Epithelial cell of prostate (primary cell): Measurements from ENCODE around the gene INF2.
"Not testable (repeated sequence)": the region's sequence is repeated elsewhere in the genome, so short reads cannot be mapped to it uniquely, and the experiment has no call there.

Experiments
- DNase-seq: peaks from one replicate; pipeline ENCODE4 v3.0.0-alpha.2; 2011; ENCODE audit warnings: low read depth, low spot score
- H3K27ac ChIP-seq: fragments of 450-650 bp; 2 replicates; pipeline ENCODE4 v1.5.1; 2017; ENCODE audit warnings: mild to moderate bottlenecking

INF2 gene

GRCh38 chr14:104656014-104656714 is 33.3 kb upstream of the INF2 start:
- DNase-seq = no peak

GRCh38 chr14:104657101-104657524 is 32.3 kb upstream of the INF2 start:
- H3K27ac ChIP-seq = no peak overlapping the region
- no peak for DNase-seq

More at GRCh38 chr14:104656014-104656714, 33.3 kb upstream of the INF2 start:
- no peak overlapping the region for H3K27ac ChIP-seq

DNA sequence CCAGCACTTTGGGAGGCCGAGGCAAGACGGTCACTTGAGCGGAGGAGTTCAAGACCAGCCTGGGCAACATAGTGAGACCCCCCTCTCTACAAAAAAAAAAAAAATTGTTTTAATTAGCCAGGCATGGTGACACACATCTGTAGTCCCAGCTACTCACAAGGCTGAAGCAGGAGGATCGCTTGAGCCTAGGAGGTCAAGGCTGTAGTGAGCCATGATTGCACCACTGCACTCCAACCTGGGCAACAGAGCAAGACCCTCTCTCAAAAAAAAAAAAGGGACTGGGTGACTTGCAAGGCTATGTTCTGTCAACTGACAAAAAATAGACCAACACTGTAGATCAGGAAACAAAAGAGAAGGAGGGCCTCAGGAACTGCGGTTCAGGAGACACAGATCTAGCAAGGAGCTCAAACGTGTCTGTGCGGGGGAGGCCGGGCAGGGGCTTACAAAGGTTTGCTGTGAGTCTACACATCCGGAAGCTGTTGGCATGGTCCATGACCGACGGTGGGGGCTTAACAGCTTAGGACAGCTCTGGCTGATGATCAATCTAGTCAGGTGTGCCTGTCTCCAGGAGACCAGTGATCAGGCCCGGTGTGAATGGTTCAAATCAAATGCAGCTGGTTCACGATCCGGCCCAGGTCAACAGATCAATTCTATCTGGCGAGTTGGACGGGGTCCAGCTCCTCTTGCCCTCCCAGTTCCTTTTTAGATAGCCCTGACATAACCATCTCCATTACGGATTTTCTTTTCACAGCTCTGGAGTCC is 31.7 kb upstream of the INF2 start:
- H3K27ac ChIP-seq = no peak overlapping the region
- no peak for DNase-seq

DNA sequence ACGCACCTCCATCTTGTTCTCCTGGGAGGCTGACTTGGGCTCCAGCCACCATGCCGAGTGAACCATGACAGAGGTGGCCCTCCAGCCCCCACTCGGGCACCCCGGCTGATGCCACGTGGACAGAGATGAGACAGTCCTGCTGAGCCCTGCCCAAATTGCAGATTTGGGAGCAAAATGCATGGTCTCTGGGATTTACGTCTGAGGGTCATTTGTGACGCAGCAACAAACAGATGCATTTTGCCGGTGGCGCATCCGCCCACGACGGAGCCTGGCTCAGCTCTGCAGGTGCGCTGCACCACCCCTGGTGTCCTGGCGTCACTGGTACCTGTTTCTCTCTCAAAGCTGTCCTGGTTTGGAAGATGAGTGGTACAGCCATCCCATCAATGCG is 31.1 kb upstream of the INF2 start:
- no peak overlapping the region for H3K27ac ChIP-seq
- DNase-seq = no peak

DNA sequence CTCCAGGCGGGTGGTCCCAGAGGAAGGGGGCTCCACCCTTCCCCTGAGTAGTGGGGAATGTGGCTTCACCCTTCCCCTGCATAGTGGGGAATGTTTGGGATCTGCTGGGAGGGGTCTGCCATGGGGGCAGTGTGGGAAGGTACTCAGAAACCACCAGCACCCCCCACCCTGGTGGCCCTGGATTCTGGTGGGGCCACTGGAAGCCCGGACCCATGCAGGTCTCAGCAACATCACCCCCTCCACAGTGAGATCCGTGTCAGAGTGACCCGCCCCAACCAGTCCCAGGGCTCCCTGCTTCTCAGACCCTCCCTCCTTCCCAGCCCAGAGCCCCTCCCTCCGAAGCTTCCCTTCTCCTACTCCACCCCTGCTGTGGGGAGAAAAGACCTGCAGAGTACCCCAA is 30.3 kb upstream of the INF2 start:
- no peak overlapping the region for H3K27ac ChIP-seq
- DNase-seq = no peak

DNA sequence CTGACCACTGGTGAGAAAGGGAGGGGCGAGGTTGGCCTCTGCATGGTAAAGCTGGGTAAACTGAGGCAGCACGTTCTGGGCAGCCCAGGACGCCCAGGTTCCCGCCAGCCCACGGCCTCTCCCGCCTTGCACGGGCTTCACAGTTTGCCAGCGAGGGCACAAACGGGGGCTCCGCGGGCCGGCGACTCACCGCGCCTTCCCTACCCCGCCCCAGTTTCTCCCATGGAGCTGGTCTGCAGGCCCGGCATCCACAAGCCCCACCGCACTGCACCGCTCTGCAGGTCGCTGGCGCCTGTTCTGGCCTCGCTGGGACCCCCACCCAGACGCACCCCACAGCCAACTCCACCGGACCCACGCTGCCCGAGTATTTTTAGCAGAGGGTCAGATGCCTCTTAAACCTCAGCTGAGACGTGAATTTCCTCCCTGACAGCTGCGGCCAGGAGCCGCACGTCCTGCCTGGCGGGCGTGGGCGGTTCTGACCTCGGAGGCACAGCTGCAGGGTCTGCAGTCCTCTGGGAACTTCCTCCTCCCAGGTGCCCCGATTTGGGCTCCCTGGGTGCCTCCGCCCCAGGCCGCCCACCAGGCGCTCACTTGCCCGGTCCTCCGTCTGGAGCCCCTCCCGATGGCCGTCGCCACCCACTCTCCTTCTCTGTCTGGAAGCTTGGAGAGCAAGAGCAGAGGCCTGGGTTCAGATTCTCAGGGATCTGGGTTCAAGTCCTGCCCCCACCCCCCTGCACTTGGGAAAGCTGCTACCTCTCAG is 29.5 kb upstream of the INF2 start:
- H3K27ac ChIP-seq = no peak overlapping the region
- no peak for DNase-seq

- H3K27ac ChIP-seq = no peak overlapping the region
Observed at GRCh38 chr14:104660597-104660996, 28.8 kb upstream of the INF2 start.

GRCh38 chr14:104661086-104661485 is 28.3 kb upstream of the INF2 start:
- H3K27ac ChIP-seq = no peak overlapping the region
- no peak for DNase-seq

More at GRCh38 chr14:104660597-104660996, 28.8 kb upstream of the INF2 start:
- DNase-seq = no peak

DNA sequence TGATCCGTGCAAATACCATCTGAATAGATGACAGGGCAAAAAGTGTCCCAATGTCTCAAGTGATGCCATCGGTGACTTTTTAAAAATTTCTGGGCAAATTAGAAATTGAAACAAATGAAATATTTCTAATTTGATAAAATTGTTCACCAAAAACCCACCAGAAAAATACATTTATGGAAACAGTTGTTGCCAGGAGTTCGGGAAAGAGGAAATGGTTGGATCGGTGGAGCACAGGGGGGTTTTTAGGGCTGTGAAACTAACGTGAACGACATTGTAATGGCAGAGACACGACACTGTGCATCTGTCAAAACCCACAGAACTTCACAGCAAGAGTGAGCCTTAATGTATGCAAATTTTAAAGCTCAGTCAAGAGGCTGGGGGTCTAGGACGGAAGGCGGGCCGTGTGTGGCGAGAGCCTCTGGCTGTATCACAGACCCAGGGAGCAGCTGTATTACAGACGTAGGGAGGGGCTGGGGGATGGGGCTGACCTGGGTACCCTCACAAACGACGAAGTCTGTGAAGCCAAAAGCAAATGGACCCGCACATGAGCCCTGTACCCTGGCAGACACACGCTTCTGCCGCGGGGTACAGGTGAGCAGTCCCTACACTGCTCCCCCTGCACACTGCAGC is 27.8 kb upstream of the INF2 start:
- not testable (repeated sequence) for H3K27ac ChIP-seq, DNase-seq

DNA sequence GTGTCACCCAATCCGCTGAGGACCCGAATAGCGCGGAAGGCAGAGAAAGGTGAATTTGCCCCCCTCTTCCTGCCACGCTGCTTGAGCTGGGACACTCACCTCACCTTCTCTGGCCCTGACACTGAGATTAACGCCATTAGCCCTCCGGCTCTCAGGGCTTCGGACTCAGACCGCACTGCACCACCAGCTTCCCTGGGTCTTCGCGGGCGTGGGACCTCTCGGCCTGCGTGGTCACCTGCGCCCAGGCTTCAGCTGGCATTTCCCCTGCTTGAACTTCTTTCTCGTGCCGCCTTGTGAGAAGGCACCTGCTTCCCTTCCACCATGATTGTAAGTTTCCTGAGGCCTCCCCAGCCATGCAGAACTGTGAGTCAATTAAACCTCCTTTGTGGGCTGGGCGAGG is 26.9 kb upstream of the INF2 start:
- not testable (repeated sequence) for H3K27ac ChIP-seq, DNase-seq

GRCh38 chr14:104664107-104664506 is 25.3 kb upstream of the INF2 start:
- no peak for DNase-seq
- H3K27ac ChIP-seq = no peak overlapping the region

DNA sequence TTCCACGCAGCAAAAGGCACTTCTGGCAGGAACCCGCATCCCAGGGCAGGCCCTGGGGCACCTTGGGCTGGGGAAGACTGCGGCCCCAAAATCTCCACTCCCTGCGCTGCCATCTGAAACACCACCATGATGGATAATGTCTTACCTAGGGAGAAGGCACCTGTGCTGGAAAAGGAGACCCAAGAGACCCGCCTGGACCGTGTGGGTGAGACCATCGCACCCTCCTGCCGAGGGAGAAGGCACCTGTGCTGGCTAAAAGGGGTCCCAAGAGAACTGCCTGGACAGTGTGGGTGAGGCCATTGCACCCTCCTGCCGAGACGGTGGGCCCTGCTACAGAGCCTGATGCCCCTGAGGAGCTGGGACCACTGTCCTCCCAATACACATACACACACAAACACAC is 24.8 kb upstream of the INF2 start:
- H3K27ac ChIP-seq = no peak overlapping the region
- DNase-seq = no peak

GRCh38 chr14:104665114-104665656 is 24.2 kb upstream of the INF2 start:
- no peak for DNase-seq
- H3K27ac ChIP-seq = no peak overlapping the region

DNA sequence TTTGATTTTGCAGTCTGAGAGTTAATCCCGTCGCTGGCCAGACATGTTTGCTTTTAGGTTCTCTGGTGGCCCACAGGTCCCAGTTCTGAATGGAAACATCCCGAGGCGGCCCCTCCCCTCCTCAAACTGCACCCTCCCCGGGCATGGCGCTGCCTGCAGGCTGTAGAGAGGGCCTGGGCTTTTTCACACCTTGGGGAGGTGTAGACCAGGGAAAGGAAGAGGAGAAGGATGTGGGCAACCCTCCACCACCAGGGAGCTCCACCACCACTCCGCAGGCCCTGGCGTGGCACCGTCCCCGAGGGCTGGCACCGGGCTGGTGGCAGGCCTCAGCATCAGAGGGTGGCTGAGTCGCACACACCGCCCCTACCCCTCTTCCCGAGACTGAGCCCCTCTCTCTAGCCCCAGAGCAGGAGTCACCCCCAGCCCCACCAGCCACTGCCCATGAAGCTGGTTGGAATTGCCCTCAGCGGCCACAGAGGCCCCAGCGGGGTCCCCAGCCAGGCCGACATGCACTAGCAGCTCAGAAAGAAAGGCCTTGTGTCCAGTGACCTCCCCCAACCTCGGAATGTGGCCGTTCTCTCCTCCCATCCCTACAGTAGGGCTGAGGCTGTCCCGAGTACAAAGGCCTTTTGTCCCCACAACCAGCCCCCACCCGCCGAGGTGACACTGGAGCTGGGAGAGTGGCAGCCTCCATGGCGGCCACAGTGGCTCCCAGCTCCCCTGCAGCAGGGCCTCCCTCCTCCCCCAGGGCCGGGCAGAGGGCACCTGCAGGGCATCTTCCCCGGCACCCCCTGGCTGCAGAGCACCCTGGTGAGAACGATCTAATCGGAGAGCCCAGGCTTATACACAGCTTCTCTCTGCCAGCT is 23.5 kb upstream of the INF2 start:
- DNase-seq = no peak
- no peak overlapping the region for H3K27ac ChIP-seq

DNA sequence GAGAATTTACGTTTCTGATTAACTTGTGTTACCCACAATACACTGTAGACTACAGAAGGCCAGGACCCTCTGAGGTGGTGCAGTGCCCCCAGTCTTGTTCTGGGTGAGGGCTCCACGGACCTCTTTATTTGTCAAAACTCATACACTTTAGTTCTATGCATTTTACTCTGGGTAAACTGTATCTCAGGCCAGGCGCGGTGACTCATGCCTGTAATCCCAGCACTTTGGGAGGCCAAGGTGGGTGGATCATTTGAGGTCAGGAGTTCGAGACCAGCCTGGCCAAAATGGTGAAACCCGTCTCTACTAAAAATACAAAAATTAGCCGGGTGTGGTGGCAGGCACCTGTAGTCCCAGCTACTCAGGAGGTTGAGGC is 22.9 kb upstream of the INF2 start:
- not testable (repeated sequence) for H3K27ac ChIP-seq, DNase-seq

GRCh38 chr14:104666981-104667380 is 22.4 kb upstream of the INF2 start:
- no peak overlapping the region for H3K27ac ChIP-seq
- no peak for DNase-seq

GRCh38 chr14:104669697-104670096 is 19.7 kb upstream of the INF2 start:
- no peak overlapping the region for H3K27ac ChIP-seq

GRCh38 chr14:104671330-104671977 is 18.0 kb upstream of the INF2 start:
- DNase-seq, H3K27ac ChIP-seq: not testable (repeated sequence)

More at GRCh38 chr14:104669697-104670096, 19.7 kb upstream of the INF2 start:
- no peak for DNase-seq

- H3K27ac ChIP-seq, DNase-seq: not testable (repeated sequence)
Observed at GRCh38 chr14:104672119-104672518, 17.3 kb upstream of the INF2 start.
